ENCODE data around the gene ESF1. TPM values are rescaled to one million over a fixed set of nuclear protein-coding genes. Genes with fewer than 3 reads are reported as not detected.

Gene ESF1
- total and polyA plus RNA-seq, 7 donors = 9.0 to 22.8 (median 18.9) TPM

GRCh38 chr20:13684566-13685222 is 100.0 kb downstream of the ESF1 start:
- Histone ChIP-seq H3K27ac (no peak overlapping the region), H3K27me3 (ENCODE audit: insufficient read depth in 3 of 3, low read length in 2 of 3) (peaks cover 0 to 4% (median 0%) of the 10 kb centered on the region in 3 donors), H3K36me3 (ENCODE audit: insufficient read depth in 1 of 2, low read depth in 1 of 2) (no peaks in the 10 kb centered on the region), H3K9me3 (no peaks in the 10 kb centered on the region), H3K4me3 (no peak overlapping the region), H3K4me1 (no peaks in the 10 kb centered on the region)
- no peak for DNase-seq
- TF ChIP-seq CTCF (IDR thresholded peaks at IDR 0.05) = no peak
- ATAC-seq = no peak
- intact Hi-C loops (cut with DNase I) = no loop called here
- WGBS, 3 donors = 70 to 80% (median 75%) methylated on average over 5 of the region's 5 CpGs

GRCh38 chr20:13683833-13684232 is 100.9 kb downstream of the ESF1 start:
- Histone ChIP-seq H3K27me3 (ENCODE audit: insufficient read depth in 3 of 3, low read length in 2 of 3) (peaks cover 0 to 4% (median 0%) of the 10 kb centered on the region in 3 donors), H3K27ac (no peak overlapping the region), H3K4me3 (no peak overlapping the region), H3K36me3 (ENCODE audit: insufficient read depth in 1 of 2, low read depth in 1 of 2) (no peaks in the 10 kb centered on the region), H3K4me1 (no peaks in the 10 kb centered on the region), H3K9me3 (no peaks in the 10 kb centered on the region)
- intact Hi-C loops (cut with DNase I) = no loop called here
- DNase-seq (no peak), ATAC-seq (no peak)
- no peak for TF ChIP-seq CTCF (IDR thresholded peaks at IDR 0.05)
- WGBS, 3 donors = 24 to 43% (median 26%) methylated on average over 1 of the region's 1 CpG

- intact Hi-C loops (cut with DNase I) = no loop called here
- Histone ChIP-seq H3K27ac (no peak overlapping the region), H3K36me3 (ENCODE audit: insufficient read depth in 1 of 2, low read depth in 1 of 2) (no peaks in the 10 kb centered on the region), H3K27me3 (ENCODE audit: insufficient read depth in 3 of 3, low read length in 2 of 3) (peaks cover 0 to 4% (median 0%) of the 10 kb centered on the region in 3 donors), H3K4me3 (no peak overlapping the region), H3K9me3 (no peaks in the 10 kb centered on the region), H3K4me1 (no peaks in the 10 kb centered on the region)
- WGBS, 3 donors = 74 to 97% (median 93%) methylated on average over 4 of the region's 4 CpGs
- no peak for TF ChIP-seq CTCF (IDR thresholded peaks at IDR 0.05)
- ATAC-seq = no peak
- DNase-seq = no peak
These were observed 103.2 kb downstream of the ESF1 start for GRCh38 chr20:13681248-13682125.

GRCh38 chr20:13678944-13679343 is 105.8 kb downstream of the ESF1 start:
- no peaks in the 10 kb centered on the region for H3K27me3 ChIP-seq (ENCODE audit: insufficient read depth in 3 of 3, low read length in 2 of 3)
- no peaks in the 10 kb centered on the region for H3K4me1 ChIP-seq
- ATAC-seq = no peak
- H3K4me3 ChIP-seq = no peak overlapping the region
- no peaks in the 10 kb centered on the region for H3K9me3 ChIP-seq
- no peak overlapping the region for H3K27ac ChIP-seq
- TF ChIP-seq CTCF (IDR thresholded peaks at IDR 0.05) = no peak
- DNase-seq = no peak
- WGBS, 3 donors = 44 to 89% (median 80%) methylated on average over 1 of the region's 1 CpG
- no peaks in the 10 kb centered on the region for H3K36me3 ChIP-seq (ENCODE audit: insufficient read depth in 1 of 2, low read depth in 1 of 2)
- intact Hi-C loops (cut with DNase I) = no loop called here
